Testis (tissue), 2 donors: ENCODE measurements around the gene CAMTA1.

Experiments
- CTCF ChIP-seq, 3 experiments: fragments of 450-650 bp in 2 of 3; fragments of 200-600 bp in 1 of 3; sonication (generic) in 1 of 3; IDR thresholded peaks; one replicate each; pipeline ENCODE4 v1.5.1; 2016 to 2019; ENCODE audit warnings: antibody characterized with exemption in 3 of 3, mild to moderate bottlenecking in 2 of 3, moderate library complexity in 1 of 3
- POLR2A ChIP-seq: fragments of 450-650 bp; IDR thresholded peaks from one replicate; pipeline ENCODE4 v1.6.1; 2017; ENCODE audit warnings: antibody characterized with exemption, mild to moderate bottlenecking, moderate library complexity

GRCh38 chr1:7103874-7104273, 318.6 kb downstream of the CAMTA1 start:
- TF ChIP-seq CTCF (IDR thresholded peaks at IDR 0.05) = no peak
- TF ChIP-seq POLR2A = no peak
